Fibroblast of skin of left quadriceps (primary cell): ENCODE data around the gene SLC8A1.
A peak's percentile ranks its signal among the peaks of the same experiment; 100 is the strongest.

ENCODE experiments used
- DNase-seq, 2 experiments: peaks; one replicate each; pipeline ENCODE4 v3.0.0-alpha.2; 2013; ENCODE audit warnings: low read depth in 2 of 2

Gene SLC8A1

GRCh38 chr2:40451918-40452605 is at the start of gene SLC8A1:
Gene SLC8A1 (minus strand): TSS chr2:40452090.
- DNase-seq = peak in 1 of 2 experiments; percentile 30

- DNase-seq = no peak
Measured at GRCh38 chr2:40499437-40499836, 47.5 kb upstream of the SLC8A1 start.

GRCh38 chr2:40497251-40497859 is 45.5 kb upstream of the SLC8A1 start:
- DNase-seq = no peak

GRCh38 chr2:40489678-40489960 is 37.7 kb upstream of the SLC8A1 start:
- DNase-seq = no peak

- peak in 1 of 2 experiments; percentile 14 for DNase-seq
Measured at GRCh38 chr2:40488927-40489677, 37.2 kb upstream of the SLC8A1 start.

- DNase-seq = peak; percentile 48
Measured at GRCh38 chr2:40488101-40488601, 36.3 kb upstream of the SLC8A1 start.

- no peak for DNase-seq
Measured at GRCh38 chr2:40487602-40488001, 35.7 kb upstream of the SLC8A1 start.

- DNase-seq = no peak
Measured at GRCh38 chr2:40485854-40486253, 34.0 kb upstream of the SLC8A1 start.

GRCh38 chr2:40485318-40485717 is 33.4 kb upstream of the SLC8A1 start:
- DNase-seq = no peak

GRCh38 chr2:40483549-40484243 is 31.8 kb upstream of the SLC8A1 start:
- no peak for DNase-seq

GRCh38 chr2:40480596-40480995 is 28.7 kb upstream of the SLC8A1 start:
- DNase-seq = no peak

GRCh38 chr2:40480073-40480472 is 28.2 kb upstream of the SLC8A1 start:
- no peak for DNase-seq

- no peak for DNase-seq
Measured at GRCh38 chr2:40477361-40477760, 25.5 kb upstream of the SLC8A1 start.

- DNase-seq = no peak
Measured at GRCh38 chr2:40476436-40476835, 24.5 kb upstream of the SLC8A1 start.

GRCh38 chr2:40474306-40474705 is 22.4 kb upstream of the SLC8A1 start:
- DNase-seq = no peak

- DNase-seq = no peak
Measured at GRCh38 chr2:40471866-40472265, 20.0 kb upstream of the SLC8A1 start.

- no peak for DNase-seq
Measured at GRCh38 chr2:40470822-40471813, 19.2 kb upstream of the SLC8A1 start.

- no peak for DNase-seq
Measured at GRCh38 chr2:40466935-40467572, 15.2 kb upstream of the SLC8A1 start.

GRCh38 chr2:40466332-40466906 is 14.5 kb upstream of the SLC8A1 start:
- no peak for DNase-seq

GRCh38 chr2:40463112-40463511 is 11.2 kb upstream of the SLC8A1 start:
- no peak for DNase-seq
